DLD1 (cell line): ENCODE measurements around the gene DNAH10.
"Not testable (repeated sequence)": the region's sequence is repeated elsewhere in the genome, so short reads cannot be mapped to it uniquely, and the experiment has no call there.

Experiments
- in situ Hi-C: cut with HindIII; loops from 2 replicates; pipeline ENCODE4 v1.10.0; 2017; ENCODE audit warnings: low sequenced_read_pairs

Gene DNAH10

DNA sequence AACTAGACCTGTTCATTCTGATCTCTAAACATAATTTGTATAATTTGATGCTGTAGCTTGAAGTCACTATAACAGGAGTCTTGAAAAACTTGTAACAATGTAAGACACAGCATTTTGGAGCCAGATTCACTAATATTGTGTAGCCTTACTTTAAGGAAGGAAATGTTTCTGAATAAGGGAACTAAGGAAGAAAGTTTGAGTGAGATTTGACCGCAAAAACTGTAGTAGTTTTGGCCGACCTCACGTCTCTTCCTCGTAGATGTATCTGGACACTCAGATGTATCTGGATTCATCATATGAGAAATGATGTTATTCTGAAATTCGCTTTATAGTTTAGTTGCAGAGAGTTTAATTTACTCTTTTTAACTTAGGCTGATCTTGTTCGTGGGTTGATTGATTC lies 13.9 kb upstream of the DNAH10 start:
- in situ Hi-C loops: no loop called here

DNA sequence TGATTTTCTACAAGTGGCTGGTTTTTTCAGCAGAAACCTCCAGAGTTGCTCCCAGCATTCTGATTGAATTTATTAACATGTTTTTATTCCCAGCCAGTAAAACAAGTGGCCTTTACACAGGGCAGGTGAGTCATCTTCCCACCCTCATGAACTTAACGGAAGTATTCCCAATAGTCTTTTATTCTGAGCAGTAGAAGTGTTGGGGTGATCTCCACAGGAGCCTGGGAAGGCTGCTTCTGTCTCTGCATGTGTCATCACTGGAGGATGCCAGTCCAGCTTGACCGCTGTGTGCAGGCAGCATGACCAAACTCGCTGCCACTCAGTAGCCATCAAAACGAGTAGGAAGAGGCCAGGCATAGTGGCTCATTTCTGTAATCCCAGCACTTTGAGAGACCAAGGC lies 13.4 kb upstream of the DNAH10 start:
- in situ Hi-C loops: no loop called here

DNA sequence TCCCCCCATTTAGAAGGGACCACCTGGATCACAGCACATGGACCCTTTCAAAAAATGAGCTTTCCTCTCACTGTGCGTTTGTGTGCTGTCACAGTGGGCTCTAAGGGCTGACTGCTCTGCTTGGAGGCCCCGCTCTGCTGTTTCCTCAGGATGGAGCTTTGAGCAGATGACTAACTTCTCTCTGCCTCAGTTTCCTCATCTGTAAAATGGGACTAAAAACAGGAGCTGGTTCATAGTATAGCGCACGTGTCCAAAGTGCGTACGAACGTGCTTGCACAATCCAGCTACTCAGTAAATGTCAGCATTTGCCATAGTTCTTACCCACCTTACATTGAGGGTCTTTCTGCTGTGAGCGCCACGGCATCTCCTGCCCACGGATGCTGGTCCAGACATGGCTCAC lies 12.7 kb upstream of the DNAH10 start:
- in situ Hi-C loops: no loop called here

DNA sequence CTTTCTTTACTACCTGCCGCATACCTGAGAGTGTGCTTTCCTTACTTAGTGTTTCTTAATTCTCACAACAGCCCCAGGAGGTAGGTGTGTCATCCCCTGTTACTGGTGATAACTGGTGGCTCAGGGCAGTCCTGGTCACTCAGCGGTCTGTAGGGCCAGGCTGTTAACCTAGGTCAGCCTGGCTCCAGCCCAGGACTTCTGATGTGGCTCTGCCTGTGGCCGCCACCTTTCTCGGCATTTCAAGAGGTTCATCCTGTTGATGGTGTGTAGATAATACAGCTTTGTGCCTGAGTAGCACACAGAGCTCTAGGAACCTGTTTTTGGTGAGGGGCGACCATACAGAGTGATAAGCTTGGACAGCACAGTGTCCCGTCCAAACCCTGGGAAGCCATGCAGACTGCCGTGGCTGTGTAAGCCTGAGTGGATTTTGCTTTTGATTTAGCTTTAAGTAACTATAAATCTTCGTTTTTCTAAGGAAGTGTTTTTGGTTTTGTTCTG lies 11.9 kb upstream of the DNAH10 start:
- in situ Hi-C loops: no loop called here

DNA sequence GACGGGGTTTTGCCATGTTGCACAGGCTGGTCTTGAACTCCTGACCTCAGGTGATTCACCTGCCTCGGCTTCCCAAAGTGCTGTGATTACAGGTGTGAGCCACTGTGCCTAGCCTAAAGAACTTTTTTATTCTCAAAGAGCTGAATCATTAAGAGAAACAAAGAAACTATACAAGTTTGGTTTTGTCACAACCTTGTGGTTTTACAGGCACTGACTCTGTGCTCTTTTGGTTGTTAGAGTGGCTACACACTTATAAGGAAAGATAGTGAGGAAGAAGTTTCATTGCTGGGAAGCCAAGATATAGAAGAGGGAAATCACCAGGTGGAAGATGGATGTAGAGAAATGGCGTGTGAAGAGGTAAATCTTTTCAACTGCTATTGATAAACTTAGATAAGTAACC lies 10.1 kb upstream of the DNAH10 start:
- in situ Hi-C loops: no loop called here

DNA sequence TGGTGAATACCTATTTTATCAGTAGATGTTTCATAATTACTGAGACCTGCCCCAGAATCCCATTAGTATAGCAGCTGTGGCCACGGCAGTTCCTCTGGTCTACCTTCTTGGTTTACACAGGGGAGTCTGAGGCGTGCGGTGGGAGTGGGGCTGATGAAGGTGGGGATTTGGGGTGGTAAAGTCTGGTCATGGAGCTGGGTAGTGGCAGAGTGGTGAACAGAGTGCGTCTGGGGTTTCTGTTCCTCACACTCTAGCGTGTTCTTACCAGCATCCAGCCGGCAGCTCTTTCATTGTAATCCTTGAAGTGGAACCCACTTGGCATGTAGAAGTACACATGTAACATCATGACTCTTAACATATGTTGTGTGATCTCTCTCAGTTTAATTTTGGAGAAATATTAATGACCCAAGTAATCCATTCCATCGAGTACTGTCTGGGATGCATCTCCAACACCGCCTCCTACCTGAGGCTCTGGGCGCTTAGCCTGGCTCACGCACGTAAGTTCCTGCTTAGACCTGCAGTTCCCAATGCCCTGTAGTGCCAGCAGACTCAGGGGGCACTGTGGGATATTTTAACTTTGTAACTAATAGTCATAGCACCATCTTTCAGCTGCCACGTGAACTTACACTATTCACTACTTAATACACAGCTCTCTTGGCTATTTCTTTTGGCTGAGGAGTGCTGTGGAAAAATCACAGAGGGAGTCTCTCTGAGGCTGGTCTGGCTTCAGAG lies 7.9 kb upstream of the DNAH10 start:
- in situ Hi-C loops: no loop called here

DNA sequence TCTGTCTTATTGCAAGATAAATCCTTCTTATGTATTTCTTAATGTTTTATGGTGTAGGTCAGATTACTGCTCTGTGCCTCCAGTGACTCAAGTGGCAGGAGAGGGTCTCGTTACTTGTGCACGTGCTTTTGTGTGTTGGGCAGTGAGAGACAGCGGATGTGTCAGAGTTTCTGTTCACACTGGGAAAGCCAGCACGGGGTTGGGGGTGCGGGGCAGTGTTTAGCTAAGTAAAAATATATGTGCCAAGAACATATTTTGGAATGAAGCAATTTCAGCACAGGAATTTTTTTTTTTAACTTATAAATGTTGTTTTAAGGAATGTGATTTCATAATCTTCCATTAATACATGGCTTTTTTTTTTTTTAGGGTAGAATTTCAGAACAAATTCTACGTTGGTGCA lies 4.5 kb upstream of the DNAH10 start:
- in situ Hi-C loops: no loop called here

DNA sequence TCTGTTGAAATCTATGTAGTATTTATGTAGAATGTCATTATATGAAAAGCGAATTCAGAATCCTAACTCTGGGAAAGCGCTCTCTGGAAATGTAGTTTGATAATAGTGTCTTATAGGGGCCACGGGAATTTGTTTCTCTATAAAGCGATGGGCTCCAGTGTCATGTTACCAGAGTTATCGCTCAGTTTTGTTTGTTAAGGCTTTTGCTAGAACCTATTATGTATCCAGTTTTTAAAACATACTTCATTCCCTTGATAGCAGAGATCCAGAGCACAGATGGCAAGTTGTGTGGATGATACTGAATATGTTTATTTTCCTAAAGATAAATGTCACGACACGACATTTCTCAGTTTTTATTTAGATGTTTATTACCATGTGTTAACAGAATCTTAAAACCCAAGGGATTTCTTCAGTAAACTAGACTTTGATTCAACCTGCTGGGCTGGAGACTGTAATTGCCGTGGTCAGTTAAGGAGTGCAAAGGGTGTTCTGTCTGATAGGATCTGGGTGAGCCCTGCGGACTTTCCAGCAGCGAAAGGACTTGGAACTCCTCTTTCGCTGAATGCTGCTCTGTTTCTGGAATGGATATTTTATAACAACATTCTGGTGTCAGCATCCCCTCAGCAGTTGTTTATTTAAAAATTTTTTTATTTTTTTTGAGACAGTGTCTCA lies 1.7 kb upstream of the DNAH10 start:
- in situ Hi-C loops: no loop called here

DNA sequence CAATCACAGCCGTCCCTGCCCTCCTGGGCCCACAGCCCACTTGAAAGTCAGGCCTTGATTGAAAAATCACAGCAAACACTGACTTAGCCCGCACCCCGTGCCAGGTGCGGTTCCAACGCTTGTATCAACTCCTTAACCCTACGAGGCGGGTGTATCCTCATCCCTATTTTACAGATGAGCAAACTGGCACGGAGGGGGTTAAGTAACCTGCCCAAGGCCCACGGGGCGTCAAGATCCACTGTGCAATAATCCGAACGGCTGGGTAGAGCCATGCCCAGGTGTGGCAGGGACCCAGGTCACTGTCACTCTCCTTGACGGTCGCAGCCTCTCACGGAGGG lies 583 bp downstream of the DNAH10 start:
- in situ Hi-C loops: no loop called here

DNA sequence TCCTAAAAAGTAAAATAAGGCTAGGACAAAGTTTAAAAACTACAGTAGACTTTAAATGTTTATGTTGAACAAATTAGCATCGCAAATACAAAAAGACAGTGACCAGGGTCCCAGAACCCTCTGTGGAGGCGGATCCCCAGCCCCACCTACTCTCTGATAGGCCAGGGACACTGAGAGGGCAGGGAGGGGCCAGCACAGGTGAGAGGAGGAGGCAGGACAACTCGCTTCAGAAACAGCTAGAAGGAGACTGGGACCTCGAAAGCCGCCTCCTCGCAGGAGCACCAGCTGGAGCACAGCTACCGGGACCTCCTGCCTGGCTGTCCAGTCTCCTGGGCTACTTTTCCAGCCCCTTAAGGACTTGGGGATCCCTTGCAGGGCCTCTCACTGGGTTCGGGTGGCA lies 992 bp downstream of the DNAH10 start:
- in situ Hi-C loops: no loop called here

DNA sequence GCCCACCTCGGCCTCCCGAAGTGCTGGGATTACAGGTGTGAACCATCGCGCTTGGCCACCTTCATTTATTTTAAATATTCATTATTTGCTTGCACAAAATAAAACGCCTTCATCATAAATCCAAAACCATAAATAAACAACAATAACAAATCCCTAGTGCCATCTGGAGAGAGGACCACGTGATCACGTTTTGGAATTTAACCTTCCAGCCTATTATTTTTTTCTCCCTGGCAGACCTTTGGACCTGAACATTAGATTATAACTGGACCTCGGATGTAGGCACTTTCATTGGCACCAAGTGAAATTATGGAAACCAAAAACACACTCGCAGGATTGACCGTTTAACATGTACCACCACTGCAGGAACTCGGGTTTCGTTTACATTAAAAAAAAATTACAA lies 2.0 kb downstream of the DNAH10 start:
- in situ Hi-C loops: no loop called here

DNA sequence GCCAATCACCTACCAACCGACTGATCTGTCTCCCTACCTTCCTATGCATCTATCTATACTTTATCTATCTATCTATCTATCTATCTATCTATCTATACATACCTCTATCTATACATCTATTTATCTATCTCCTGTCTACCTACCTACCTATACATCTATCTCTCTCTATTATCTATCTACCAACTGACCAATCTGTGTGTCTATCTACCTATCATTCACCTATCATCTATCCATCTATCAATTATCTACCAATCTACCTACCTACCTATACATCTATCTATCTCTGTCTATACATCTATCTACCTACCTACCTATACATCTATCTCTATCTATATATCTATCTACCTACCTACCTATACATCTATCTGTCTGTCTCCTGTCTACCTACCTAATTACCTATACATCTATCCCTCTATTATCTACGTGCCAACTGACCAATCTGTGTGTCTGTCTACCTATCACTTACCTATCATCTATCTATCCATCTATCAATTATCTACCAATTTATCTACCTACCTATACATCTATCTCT lies 3.5 kb downstream of the DNAH10 start:
- in situ Hi-C loops: no loop called here

DNA sequence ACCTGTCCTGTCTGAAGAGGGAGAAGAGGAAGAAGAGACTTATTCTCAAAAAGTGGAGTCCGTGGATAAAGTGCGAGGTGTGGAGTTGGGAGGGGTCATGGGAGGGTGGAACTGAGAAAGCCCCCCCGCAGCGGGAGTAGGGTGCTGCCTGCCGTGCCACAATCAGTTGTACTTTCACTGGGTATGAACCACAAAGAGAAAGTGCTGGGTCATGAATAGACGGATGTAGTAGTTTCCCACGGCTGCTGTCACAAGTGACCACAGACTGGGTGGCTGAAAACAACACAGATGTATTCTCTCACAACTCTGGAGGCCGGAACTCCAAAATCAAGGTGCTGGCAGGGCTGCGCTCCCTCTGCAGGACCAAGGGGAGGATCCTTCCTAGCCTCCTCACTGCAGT lies 5.5 kb downstream of the DNAH10 start:
- in situ Hi-C loops: no loop called here

DNA sequence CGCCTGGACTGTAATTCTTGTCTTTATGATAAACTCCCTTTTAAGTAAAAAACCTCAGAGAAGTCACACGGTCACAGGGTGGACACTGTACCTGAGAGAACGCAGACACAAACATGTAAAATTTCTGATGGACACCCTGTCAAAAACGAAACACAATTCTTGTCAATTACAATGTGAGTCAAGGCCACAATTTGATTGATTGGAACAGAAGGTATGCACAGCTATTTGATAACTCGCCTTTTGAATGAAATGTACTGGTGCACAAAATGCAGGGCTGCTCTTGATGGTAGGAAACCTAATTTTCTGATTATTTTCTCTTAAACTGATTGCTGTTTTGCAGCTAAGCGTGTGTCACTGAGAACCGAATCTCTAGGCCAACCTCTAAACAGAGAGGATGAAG lies 9.2 kb downstream of the DNAH10 start:
- in situ Hi-C loops: no loop called here

DNA sequence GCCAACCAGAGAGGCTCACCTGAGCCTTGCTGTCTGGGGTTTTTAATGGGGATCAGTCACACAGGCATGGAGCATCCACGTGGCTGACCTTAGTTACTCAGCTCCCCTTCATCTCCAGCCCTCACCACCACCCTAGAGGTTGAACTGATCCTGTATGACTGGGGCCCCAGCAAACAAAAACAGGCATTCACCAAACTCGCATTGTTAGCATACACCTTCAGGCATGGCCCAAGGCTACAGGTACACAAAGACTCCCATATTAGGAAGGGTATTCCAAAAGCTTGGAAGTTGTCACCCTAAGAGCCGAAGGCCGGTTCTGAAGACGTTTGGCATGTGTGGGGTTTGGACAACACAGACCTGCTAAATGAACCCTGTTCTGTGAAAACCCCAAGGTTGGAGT lies 10.0 kb downstream of the DNAH10 start:
- in situ Hi-C loops: no loop called here

DNA sequence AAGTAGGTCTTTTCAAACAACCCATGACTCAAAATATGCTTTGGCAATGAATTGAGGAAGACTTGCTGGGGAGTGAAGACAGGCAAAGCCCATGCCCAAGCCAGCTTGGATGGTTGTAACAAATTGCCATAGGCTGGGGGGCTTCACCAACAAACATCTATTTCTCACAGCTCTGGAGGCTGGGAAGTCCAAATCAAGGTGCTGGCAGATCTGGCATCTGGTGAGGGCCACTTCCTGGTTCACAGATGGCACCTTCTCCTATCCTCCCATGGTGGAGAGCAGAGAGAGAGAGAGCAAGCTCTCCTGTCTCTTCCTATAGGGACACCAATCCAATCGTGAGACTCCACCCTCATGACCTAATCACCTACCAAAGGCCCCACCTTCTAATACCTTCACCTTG lies 11.3 kb downstream of the DNAH10 start:
- in situ Hi-C loops: no loop called here

DNA sequence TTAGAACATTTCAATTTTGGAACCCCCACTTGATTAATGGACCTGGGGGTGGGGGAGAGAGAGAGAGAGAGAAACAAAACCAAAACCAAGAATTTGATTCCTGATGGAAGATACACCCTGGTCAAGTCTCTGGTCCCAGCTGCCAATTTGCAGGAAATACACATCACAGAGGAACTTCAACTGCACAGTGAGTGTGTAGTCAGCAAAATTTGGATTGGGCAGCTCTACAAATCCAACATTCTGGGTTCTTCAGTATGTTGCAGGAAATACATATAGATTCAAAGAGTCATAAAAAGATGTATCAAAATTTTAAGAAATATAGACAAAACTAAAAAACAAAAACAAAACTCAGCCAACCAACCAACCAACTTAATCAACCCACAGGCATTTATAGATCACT lies 17.4 kb downstream of the DNAH10 start:
- in situ Hi-C loops: no loop called here

DNA sequence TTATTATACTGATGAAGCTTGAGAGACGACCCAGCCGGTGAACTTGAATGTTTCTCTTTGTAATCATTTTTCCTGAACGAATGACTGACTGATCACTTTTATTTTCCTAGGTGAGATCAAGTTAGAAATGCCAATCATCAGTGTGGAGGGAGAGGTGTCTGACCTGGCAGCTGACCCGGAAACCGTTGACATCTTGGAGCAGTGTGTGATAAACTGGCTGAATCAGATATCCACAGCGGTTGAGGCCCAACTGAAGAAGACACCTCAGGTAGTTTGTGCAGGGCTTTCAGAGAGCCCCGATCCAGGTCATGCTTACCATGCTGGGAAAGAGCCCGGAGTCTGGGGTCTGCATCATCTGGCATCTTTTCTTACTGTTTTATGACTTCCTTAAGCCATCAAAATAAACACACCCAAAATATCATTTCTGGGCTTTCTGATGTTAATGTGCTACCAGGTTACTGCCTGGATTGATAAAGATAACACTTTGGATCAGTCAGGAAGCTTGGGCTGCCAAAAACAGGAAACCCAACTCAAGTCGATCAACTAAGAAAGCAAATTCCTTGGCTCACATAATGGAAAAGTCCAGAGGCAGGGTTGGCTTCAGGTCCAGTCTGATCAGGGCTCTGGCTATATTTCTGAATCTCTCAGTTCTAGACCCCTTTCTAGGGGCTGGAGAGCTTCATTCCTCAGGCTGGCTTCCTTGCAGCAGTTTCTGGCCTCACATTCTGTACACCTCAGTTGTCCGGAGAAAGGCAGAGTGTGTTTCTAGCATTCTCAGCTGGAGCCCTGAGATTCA lies 21.1 kb downstream of the DNAH10 start:
- in situ Hi-C loops: no loop called here

DNA sequence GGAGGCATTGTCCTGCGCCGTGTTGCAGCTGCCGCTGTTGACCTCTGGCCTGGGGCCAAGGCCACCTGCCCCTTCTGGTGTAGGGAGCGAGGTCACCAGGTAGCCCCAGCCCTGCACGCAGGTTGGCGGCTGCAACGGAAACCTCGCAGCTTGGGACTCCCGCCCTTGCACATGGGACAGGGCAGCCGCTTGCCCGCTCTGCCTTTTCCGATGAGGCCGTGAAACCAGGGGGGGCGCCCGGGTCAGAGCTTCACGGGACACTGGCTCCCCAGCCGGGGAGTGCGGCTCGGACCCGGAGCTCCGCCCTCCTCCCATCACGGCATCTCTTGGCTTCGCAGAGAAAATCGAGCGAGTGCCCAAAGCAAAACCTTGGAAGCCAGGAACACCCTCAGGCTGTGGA lies 25.4 kb downstream of the DNAH10 start:
- in situ Hi-C loops: no loop called here

DNA sequence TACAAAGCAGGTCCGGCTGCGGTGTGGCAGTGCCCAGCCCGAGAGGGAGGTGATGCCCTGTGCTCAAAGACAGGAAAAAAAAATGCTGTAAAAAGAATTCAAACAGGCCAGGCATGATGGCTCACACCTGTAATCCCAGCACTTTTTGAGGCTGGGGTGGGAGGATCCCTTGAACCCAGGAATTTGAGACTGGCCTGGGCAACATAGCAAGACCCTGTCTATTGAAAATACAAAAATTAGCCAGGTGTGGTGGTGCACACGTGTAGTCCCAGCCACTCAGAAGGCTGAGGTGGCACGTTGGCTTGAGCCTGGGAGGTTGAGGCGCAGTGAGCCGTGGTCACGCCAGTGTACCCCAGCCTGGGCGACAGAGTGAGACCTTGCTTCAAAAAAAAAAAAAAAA lies 26.4 kb downstream of the DNAH10 start:
- in situ Hi-C loops: no loop called here

DNA sequence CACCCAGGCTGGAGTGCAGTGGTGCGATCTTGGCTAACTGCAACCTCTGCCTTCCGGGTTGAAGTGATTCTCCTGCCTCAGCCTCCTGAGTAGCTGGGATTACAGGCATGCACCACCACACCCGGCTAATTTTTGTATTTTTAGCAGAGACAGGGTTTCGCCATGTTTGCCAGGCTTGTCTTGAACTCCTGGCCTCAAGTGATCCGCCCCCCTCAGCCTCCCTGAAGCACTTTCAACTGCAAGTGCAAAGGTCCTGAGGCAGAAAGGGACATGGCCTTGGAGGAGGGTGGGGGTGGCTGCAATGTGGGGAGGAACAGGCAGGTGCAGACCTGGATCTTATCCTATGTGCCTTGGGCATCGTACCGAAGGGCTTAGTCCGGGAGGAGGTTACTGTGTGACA lies 27.3 kb downstream of the DNAH10 start:
- in situ Hi-C loops: not testable (repeated sequence)
